Mesothelial cell of epicardium (in vitro differentiated cells): ENCODE measurements around the gene AKR7A3. TPM values are rescaled to one million over a fixed set of nuclear protein-coding genes. Genes with fewer than 3 reads are reported as not detected.
A peak's percentile ranks its signal among the peaks of the same experiment; 100 is the strongest.

Experiments used
- DNase-seq, 2 experiments: peaks; one replicate each; pipeline ENCODE4 v3.0.0; 2021; ENCODE audit warnings: low spot score in 2 of 2; ENCODE audit not compliant: unreplicated experiment in 2 of 2
- H3K27ac Mint-ChIP-seq: 2 replicates; pipeline ENCODE4 v1.8.0; 2021; ENCODE audit warnings: mixed read lengths
- H3K27me3 Mint-ChIP-seq: 2 replicates; pipeline ENCODE4 v1.8.0; 2021; ENCODE audit warnings: low read depth, mixed read lengths
- H3K36me3 Mint-ChIP-seq: 2 replicates; pipeline ENCODE4 v1.8.0; 2021; ENCODE audit warnings: mixed read lengths
- H3K4me1 Mint-ChIP-seq: 2 replicates; pipeline ENCODE4 v1.8.0; 2021; ENCODE audit warnings: mixed read lengths
- H3K4me3 Mint-ChIP-seq: 2 replicates; pipeline ENCODE4 v1.8.0; 2021; ENCODE audit warnings: mild to moderate bottlenecking, moderate library complexity, mixed read lengths
- H3K9me3 Mint-ChIP-seq: 2 replicates; pipeline ENCODE4 v1.8.0; 2021; ENCODE audit warnings: mixed read lengths
- total RNA-seq: library from RNA; stranded (reverse); gene quantifications from 3 replicates; pipeline ENCODE4 v1.2.1, GENCODE V29; 2021
- TF ChIP-seq, protein P1 (sequence below): fragments of 200-600 bp; sonication (generic); IDR thresholded peaks from one replicate; pipeline ENCODE4 v1.5.0; 2021; ENCODE audit warnings: antibody characterized with exemption; ENCODE audit not compliant: unreplicated experiment

AKR7A3 gene
- total RNA-seq, 1 donor from 2014 or later = 2.8 TPM

DNA sequence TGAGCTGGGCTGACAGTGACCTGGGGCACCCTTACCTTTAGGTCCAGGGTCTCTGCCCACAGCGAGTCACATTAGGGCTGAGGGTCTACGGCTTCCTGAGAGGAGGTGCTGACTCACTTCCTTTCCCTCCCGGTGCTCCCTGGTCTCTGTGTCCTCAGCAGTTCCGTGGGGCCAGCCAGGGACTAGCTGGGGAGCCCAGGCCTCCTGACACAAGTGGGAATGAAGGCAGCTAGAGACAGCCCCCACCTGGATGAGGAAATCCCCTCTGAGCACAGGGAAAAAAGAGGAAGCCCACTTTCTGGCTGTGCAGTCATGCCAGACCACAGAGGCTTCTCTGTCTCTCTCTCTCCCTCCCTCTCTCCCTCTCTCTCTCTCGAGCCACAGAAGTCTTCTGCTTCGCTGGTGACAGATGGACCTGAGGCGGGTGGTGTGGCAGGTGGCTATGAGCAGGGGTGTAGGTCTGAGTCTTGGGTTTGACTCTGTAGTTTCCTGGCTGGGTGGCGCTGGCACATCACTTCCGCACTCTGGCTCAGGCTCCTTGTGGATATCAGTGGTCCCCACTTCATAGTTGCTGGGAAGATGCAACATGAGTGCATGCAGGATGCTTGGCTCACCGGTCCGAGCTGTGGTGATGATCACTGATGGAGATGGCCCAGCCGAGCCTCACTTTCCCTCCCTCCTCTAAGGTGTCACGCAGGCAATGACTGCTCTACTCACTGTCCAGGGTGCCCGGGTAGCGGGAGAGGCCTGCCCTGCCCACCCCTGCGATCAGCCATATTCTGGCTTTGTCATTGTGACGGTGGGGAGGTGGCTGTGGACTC, 27.0 kb upstream of the AKR7A3 start:
- H3K9me3 Mint-ChIP-seq = no peaks in the 10 kb centered on the region
- peaks cover 12% of the 10 kb centered on the region for H3K36me3 Mint-ChIP-seq
- no peaks in the 10 kb centered on the region for H3K27me3 Mint-ChIP-seq
- DNase-seq = no peak
- peak overlapping the region; percentile 12 for H3K27ac Mint-ChIP-seq
- H3K4me3 Mint-ChIP-seq = no peak overlapping the region
- peaks cover 16% of the 10 kb centered on the region for H3K4me1 Mint-ChIP-seq
- TF ChIP-seq, protein P1, sequence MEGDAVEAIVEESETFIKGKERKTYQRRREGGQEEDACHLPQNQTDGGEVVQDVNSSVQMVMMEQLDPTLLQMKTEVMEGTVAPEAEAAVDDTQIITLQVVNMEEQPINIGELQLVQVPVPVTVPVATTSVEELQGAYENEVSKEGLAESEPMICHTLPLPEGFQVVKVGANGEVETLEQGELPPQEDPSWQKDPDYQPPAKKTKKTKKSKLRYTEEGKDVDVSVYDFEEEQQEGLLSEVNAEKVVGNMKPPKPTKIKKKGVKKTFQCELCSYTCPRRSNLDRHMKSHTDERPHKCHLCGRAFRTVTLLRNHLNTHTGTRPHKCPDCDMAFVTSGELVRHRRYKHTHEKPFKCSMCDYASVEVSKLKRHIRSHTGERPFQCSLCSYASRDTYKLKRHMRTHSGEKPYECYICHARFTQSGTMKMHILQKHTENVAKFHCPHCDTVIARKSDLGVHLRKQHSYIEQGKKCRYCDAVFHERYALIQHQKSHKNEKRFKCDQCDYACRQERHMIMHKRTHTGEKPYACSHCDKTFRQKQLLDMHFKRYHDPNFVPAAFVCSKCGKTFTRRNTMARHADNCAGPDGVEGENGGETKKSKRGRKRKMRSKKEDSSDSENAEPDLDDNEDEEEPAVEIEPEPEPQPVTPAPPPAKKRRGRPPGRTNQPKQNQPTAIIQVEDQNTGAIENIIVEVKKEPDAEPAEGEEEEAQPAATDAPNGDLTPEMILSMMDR = no peak

DNA sequence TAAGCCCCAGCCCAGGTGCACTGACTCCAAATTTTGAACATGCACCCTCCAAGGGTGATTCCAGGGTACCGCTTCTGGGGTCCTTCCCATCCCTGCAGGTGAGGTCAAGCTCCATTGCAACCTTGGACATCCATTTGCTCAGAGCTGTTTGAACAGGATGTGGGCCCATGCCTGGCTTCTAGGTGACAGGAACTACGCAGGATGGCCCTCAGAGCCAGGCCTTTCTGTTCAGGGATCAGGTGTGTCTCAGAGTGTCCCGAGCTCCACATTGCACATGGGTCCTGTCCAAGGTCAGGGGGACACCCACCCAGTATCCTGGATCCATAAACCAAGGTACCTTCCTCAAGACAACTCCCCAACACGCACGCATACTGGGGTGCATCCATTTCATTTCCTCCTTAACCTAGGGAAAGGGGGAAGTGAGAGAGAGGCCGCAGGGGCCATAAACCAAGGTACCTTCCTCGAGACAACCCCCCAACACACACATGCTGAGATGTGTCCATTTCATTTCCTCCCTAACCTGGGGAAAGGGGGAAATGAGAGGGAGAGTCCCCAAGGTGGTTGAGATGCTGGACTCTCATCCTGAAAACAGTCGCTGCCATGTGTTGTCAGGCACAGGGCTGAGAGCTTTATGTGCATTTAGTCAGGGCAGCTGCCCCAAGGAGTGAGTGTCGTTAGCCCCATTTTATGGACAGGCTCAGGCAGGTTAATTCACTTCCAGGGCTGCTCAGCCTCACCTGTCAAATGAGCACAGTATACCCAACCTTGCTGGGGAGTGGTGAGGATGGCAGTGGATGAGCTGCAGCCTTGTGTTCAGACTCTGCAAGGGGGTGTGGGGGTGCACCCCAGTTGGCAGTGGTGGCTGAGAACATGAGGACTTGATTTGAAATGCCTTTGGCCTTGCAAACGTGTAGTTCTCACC, 25.7 kb upstream of the AKR7A3 start:
- H3K4me1 Mint-ChIP-seq = peaks cover 19% of the 10 kb centered on the region
- H3K27ac Mint-ChIP-seq = no peak overlapping the region
- no peaks in the 10 kb centered on the region for H3K9me3 Mint-ChIP-seq
- H3K4me3 Mint-ChIP-seq = no peak overlapping the region
- H3K36me3 Mint-ChIP-seq = peaks cover 10% of the 10 kb centered on the region
- TF ChIP-seq, protein P1 = no peak
- no peaks in the 10 kb centered on the region for H3K27me3 Mint-ChIP-seq
- DNase-seq = no peak

DNA sequence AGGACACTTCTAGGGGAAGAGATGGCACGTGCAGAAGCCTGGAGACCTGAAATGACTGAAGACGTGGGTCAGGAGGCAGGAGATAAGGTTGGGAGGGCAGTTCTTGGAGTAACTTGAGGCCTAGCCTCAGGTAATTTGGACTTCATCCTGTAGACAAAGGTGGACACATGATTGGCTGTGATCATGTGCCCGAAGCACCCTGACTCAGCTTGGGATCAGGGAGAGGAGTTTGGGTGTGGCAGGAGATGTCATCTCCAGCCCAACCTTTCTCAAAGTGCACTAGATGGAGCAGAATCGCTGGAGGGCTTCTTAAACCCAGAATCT, 25.0 kb upstream of the AKR7A3 start:
- TF ChIP-seq, protein P1 = no peak
- Mint-ChIP-seq H3K9me3 (no peaks in the 10 kb centered on the region), H3K36me3 (peaks cover 7% of the 10 kb centered on the region), H3K27me3 (no peaks in the 10 kb centered on the region), H3K4me1 (peaks cover 20% of the 10 kb centered on the region), H3K27ac (peak overlapping the region; percentile 32), H3K4me3 (peak overlapping the region; percentile 80)
- DNase-seq = no peak

DNA sequence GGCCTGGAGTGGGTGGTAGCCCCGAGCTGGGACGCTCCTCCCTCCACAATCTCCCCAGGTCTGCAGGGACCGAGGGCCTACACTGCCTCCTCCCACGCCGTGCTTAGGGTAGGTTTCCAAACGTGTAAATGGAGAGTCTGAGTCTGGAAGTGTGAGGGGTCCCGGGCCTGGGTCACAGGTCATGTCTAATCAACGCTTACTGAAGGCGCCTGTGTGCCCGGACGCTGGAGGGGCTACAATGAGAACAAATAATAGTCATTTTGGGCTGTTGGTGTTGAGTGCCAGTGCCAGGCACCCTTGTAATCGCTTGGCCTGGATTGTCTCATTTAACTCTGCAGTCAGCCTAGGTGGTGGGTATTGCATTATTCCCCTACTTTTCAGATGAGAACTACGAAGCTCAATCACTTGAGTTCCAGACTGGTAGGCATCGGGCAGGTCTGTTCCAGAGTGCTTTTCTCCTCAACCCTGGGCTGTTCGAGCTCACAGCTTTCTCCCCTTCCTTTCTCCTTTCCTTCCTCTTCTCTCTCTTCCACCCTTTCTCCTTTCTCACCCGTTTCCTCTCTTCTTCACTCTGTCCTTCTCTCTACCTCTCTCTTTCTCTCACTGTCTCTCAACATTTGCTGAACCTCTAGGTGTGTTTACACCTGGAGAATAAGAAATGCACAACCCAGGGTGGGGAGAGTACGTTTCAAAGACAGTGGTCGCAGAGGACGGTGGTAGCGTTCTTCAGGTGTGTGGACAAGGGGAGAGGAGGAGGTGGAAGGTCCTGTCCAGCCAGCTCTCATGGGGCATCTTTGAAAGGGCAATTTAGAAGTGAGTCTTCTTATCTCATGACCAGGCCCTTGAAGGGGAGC, 24.4 kb upstream of the AKR7A3 start:
- H3K4me3 Mint-ChIP-seq = peak overlapping the region; percentile 80
- H3K9me3 Mint-ChIP-seq = no peaks in the 10 kb centered on the region
- H3K4me1 Mint-ChIP-seq = peaks cover 20% of the 10 kb centered on the region
- peaks cover 4% of the 10 kb centered on the region for H3K36me3 Mint-ChIP-seq
- no peaks in the 10 kb centered on the region for H3K27me3 Mint-ChIP-seq
- H3K27ac Mint-ChIP-seq = peak overlapping the region; percentile 32
- no peak for DNase-seq
- TF ChIP-seq, protein P1 = no peak
